ENCODE measurements around the gene ZNF280B.

DNA sequence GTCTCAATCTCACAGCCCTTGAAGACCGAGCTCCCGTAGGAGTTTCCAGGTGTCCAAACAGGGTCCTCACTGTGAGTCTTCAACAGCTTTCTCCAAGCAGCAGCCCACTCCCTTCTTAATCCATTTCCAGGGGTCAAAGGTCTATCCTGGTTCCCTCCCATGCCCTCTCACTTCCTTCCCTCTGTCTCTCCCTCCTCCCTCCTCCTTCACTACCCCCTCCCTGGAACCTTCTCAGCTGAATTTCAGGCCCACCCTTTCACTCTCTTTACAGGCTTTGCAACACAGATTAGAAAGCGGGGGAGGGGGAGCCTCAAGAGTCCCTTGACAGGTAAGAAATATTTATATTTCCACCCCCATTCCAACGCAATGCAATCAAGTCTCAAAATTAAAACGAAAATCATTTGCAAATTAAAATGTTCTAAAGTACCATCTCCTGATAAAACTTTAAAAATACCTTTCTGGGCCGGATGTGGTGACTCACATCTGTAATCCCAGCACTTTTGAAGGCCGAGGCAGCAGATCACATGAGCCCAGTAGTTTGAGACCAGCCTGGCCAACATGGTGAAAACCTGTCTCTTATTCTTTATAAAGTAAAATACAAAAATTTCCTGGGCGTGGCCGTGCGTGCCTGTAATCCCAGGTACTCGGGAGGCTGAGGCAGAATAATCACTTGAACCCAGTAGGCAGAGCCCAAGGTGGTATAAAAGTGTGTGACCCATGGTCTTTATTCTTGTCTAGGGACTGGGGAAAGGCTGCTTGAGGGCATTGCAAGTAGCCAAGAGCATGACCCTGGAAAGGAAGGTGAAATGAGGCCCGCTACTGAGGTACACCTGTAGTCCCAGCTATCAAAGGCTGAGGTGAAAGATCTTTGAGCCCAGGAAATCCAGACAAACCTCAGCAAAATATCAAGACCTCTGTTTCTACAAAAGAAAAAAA, 12.4 kb upstream of the ZNF280B start:
- TF ChIP-seq POLR2A (IDR thresholded peaks at IDR 0.05) (no peak), CTCF (IDR thresholded peaks at IDR 0.05 in 8 of 11, conservative IDR thresholded peaks at IDR 0.05 in 3 of 11) (no peak)

All from spleen (tissue), 7 donors.